Activated CD4-positive, alpha-beta T cell treated with anti-CD3 and anti-CD28 coated beads, Interleukin-2, amount 50 U/mL, for 1 hour (primary cell): Measurements from ENCODE around the gene KRT20.
"Not testable (repeated sequence)": the region's sequence is repeated elsewhere in the genome, so short reads cannot be mapped to it uniquely, and the experiment has no call there.

ENCODE experiments used
- DNase-seq: peaks from one replicate; pipeline ENCODE4 v3.0.0-alpha.2; 2020

The KRT20 gene, protein sequence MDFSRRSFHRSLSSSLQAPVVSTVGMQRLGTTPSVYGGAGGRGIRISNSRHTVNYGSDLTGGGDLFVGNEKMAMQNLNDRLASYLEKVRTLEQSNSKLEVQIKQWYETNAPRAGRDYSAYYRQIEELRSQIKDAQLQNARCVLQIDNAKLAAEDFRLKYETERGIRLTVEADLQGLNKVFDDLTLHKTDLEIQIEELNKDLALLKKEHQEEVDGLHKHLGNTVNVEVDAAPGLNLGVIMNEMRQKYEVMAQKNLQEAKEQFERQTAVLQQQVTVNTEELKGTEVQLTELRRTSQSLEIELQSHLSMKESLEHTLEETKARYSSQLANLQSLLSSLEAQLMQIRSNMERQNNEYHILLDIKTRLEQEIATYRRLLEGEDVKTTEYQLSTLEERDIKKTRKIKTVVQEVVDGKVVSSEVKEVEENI

GRCh38 chr17:40884708-40885512 lies at the start of gene KRT20:
KRT20 (minus strand) TSS chr17:40885242; CDS start chr17:40885185, 57 bp downstream.
- no peak for DNase-seq

DNA sequence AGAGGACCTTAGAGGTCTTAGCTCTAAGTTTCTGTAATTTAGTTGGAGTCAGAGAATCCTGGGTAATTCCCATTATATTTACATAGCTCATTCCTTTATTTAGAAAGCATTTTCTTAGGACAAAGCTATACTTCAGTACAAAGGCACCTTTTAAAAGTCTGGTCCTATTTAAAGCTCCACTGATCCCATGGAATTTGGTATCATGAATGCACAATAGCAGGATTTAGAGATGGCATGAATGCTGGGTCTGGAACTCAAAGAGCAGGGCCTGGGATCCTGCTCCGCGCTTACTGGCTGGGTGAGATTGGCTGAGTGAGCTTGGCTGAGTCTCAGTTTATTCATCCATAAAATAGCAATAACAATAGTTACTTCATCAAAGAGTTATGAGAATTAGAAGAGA lies 47.6 kb upstream of the KRT20 start:
- no peak for DNase-seq

DNA sequence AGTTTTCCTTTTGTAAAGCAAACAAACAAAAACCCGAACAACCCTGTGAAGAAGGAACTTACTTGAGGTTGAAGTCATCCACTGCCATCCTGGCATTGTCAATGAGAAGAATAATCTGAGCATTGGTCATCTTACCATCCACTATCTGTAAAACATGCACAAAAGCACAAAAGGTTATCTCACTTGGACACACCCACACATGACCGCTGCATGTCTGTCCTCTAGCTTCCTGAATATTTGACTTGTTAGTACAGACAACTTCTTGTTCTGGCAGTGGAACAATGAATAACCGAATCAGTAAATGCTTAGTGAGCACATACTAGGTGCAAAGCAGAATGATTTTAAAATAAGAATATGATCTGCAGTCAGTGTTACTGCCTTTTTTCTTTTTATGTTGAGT lies 46.3 kb upstream of the KRT20 start:
- no peak for DNase-seq

- no peak for DNase-seq
Observed at GRCh38 chr17:40926341-40926740, 41.3 kb upstream of the KRT20 start.

- DNase-seq: no peak
Observed at GRCh38 chr17:40922239-40922638, 37.2 kb upstream of the KRT20 start.

- no peak for DNase-seq
Observed at GRCh38 chr17:40921026-40921425, 36.0 kb upstream of the KRT20 start.

GRCh38 chr17:40917116-40917515 lies 32.1 kb upstream of the KRT20 start:
- DNase-seq: not testable (repeated sequence)

DNA sequence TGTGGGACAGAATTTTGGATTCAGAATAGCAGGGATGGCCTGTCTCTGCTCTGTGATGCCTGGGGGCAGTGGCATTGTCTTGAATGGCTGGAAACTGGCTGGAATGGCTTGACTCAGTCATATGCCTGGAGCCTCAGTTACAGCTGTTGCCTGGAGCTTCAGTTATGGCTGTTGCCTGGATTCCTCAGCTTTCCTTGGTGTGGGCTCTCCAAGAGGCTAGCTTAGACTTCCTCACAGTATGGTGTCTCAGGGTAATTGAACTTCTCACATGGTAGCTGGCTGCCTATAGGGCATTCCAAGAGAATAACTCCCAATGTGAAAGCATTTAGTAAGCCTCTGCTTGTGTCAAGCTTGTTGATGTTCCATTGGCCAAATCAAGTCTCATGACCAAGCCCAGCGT lies 31.3 kb upstream of the KRT20 start:
- no peak for DNase-seq

DNA sequence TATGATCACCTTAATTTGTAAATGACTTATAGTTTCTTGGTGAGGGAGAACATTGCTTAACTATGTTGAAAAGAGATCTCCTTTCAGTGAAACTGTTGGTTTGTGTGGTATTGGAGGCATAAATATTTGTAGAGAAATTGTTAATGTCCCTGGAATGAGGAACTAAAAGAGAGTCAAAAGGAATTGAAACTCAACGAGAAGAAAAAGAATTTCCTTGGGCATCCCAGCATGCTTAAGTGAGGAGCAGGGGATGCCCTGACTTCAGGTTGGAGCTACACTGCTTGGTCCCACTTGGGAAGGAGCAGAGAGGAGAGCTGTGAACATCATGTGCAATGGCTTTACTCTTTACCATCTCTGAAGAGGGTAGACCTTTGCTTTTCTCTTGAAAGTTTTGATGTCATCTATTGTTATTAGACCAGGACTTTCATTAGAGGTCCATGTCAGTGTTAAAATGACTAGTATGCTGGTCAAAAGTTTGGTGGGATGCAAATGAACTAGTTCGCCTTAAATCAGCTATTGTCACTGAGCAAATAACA lies 30.7 kb upstream of the KRT20 start:
- DNase-seq: no peak

- DNase-seq: no peak
Observed at GRCh38 chr17:40915199-40915661, 30.2 kb upstream of the KRT20 start.

- DNase-seq: no peak
Observed at GRCh38 chr17:40914075-40914855, 29.2 kb upstream of the KRT20 start.

GRCh38 chr17:40912486-40913210 lies 27.6 kb upstream of the KRT20 start:
- DNase-seq: no peak

DNA sequence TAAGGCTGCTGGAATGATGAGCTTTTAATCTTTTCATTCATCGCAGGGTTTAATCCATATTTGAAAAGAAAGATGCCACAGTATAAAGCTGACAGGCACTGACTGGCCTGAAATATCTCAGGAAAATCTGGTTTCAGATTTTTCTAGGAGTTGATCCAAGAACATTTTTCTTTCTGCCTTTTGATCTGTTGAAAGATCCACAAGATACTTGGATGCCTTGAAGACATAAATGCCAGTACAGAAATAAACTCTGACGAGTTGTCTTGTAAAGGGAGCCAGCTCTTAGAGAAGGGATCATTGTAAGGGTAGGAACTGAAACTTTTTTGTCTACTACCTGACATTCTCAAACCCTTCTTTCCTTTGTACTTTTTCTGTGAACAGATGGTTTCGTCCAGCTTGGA lies 25.4 kb upstream of the KRT20 start:
- no peak for DNase-seq

GRCh38 chr17:40909755-40910154 lies 24.7 kb upstream of the KRT20 start:
- DNase-seq: no peak

- peak; percentile 63 for DNase-seq
Observed at GRCh38 chr17:40909351-40909750, 24.3 kb upstream of the KRT20 start.

DNA sequence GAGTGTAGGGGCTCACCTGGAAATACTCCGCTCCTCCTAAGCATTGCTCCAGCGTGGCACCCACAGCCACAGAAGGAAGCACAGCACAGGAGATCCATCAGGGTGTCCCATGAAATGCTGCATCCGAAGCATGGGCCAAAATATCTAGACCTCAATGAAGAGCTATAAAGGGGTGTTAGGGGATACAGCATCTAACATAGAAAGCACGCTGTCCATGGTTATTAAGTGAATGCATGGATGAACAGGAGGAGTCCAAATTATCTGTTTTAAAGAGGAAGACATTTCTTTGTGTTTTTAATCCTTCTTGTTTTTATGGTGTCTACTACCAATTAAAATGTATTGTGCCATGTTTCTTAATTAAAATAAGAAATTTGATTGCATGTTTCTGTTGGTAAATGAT lies 21.6 kb upstream of the KRT20 start:
- DNase-seq: no peak

- DNase-seq: no peak
Observed at GRCh38 chr17:40905370-40905769, 20.3 kb upstream of the KRT20 start.

GRCh38 chr17:40903129-40903847 lies 18.2 kb upstream of the KRT20 start:
- DNase-seq: no peak

- DNase-seq: no peak
Observed at GRCh38 chr17:40902498-40902897, 17.5 kb upstream of the KRT20 start.

DNA sequence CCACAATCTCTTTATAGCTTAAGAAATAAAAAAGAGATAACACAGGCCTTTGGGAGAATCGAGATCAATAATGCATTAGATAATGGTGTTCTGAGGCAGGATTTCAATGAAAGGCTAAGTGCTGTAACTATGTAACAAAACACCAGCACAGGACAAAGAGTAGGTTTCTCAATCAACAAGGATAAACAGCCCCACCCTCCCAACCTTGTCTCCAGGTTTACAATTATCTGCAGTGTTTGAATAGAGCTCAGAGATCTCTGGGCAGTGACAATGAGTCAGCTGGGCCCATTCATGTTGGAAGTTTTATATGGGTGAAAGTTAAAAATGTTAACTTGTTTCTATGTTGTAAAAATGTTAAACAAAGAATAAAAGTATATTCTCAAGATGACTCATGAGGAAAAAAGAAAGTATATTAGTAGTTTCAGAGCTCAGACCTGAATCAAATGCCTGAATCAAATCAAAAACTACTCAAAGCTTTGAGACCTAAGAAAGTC lies 17.0 kb upstream of the KRT20 start:
- no peak for DNase-seq

DNA sequence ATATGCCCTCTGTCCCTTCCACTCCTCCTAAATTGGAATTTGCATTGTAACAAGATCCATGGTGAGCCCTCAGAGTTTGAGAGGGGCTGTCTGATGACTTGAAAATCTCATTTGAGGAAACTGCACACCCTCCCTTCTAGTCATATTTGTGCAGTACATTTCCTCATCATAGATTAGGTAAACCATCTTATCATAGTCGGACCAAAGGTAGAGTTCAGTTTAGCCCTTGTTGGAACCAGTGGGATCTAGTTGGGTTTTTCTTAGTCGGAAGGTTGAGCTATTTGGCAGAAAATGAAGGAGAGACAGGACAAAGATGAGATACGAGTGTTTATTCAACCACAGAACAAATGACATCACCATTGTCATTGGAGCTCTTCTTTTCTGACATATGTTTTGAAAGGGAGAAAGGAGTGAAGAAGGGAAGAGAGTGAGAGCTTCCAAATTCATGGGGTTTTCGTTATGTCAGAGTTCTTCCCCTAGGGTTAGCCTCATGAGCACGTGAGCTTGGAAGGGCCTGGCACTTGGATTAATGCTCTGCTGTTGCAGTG lies 15.8 kb upstream of the KRT20 start:
- no peak for DNase-seq
